PC-3 (cell line): Measurements from ENCODE around the gene C6orf52. TPM values are rescaled to one million over a fixed set of nuclear protein-coding genes. Genes with fewer than 3 reads are reported as not detected.

Experiments used
- ATAC-seq: fragments of 200-7000 bp; cut with Tn5 transposase; 2 replicates; pipeline ENCODE4 v1.9.1; 2020; ENCODE audit warnings: mild to moderate bottlenecking, moderate library complexity
- BruUV-seq: library from RNA; stranded (reverse); fragments of 400-500 nt; replicated peaks from 2 replicates; lab custom pipeline; 2021; lab: Mats Ljungman, UMichigan
- CTCF ChIA-PET: fragments of 300-600 bp; sonication (Branson Sonifier 250); formaldehyde crosslinking; loops from one replicate; lab custom pipeline; 2022; ENCODE audit warnings: antibody characterized with exemption; lab: Charles Lee
- POLR2A ChIA-PET: fragments of 300-600 bp; sonication (Branson Sonifier 250); formaldehyde crosslinking; loops from one replicate; lab custom pipeline; 2022; ENCODE audit warnings: antibody characterized with exemption; ENCODE audit not compliant: unreplicated experiment; lab: Charles Lee
- DNase-seq: peaks from one replicate; pipeline ENCODE4 v3.0.0-alpha.2; 2015
- H2AFZ ChIP-seq: fragments of 300-600 bp; sonication (generic); 2 replicates; pipeline ENCODE4 v1.6.0; 2016; ENCODE audit warnings: antibody characterized with exemption, low read length
- H3F3A ChIP-seq: fragments of 300-600 bp; sonication (generic); one replicate; pipeline ENCODE4 v1.6.0; 2017; ENCODE audit warnings: antibody characterized with exemption, low read length, control low read depth, mild to moderate bottlenecking; ENCODE audit not compliant: unreplicated experiment
- H3K27ac ChIP-seq: fragments of 300-600 bp; sonication (generic); 2 replicates; pipeline ENCODE4 v1.5.1; 2016; ENCODE audit warnings: mild to moderate bottlenecking, low read length
- H3K27me3 ChIP-seq: fragments of 300-600 bp; sonication (generic); 2 replicates; pipeline ENCODE4 v1.6.1; 2016; ENCODE audit warnings: low read length, mixed read lengths
- H3K36me3 ChIP-seq: fragments of 300-600 bp; sonication (generic); 2 replicates; pipeline ENCODE4 v1.6.1; 2016; ENCODE audit warnings: low read depth, mixed run types, low read length, mixed read lengths
- H3K4me1 ChIP-seq: fragments of 300-600 bp; sonication (generic); 2 replicates; pipeline ENCODE4 v1.5.1; 2016; ENCODE audit warnings: low read length; ENCODE audit not compliant: insufficient read depth
- H3K4me2 ChIP-seq: fragments of 300-600 bp; sonication (generic); 2 replicates; pipeline ENCODE4 v1.6.0; 2016; ENCODE audit warnings: low read length
- H3K4me3 ChIP-seq: fragments of 300-600 bp; sonication (generic); 2 replicates; pipeline ENCODE4 v1.5.1; 2016; ENCODE audit warnings: mild to moderate bottlenecking, low read length, mixed read lengths
- H3K79me2 ChIP-seq: fragments of 300-600 bp; sonication (generic); 2 replicates; pipeline ENCODE4 v1.6.1; 2017; ENCODE audit warnings: low read length, mixed read lengths
- H3K9ac ChIP-seq: fragments of 300-600 bp; sonication (generic); 2 replicates; pipeline ENCODE4 v1.6.0; 2016; ENCODE audit warnings: mild to moderate bottlenecking, low read length
- H3K9me2 ChIP-seq: fragments of 300-600 bp; sonication (generic); replicated peaks from 2 replicates; pipeline ENCODE4 v1.6.1; 2016; ENCODE audit warnings: mixed run types, low read length, mixed read lengths
- H3K9me3 ChIP-seq: fragments of 300-600 bp; sonication (generic); 2 replicates; pipeline ENCODE4 v1.6.1; 2016; ENCODE audit warnings: low read length, mixed read lengths
- H4K20me1 ChIP-seq: fragments of 300-600 bp; sonication (generic); 2 replicates; pipeline ENCODE4 v1.6.1; 2016; ENCODE audit warnings: low read length, mixed read lengths
- EZH2 ChIP-seq: fragments of 300-600 bp; sonication (generic); IDR thresholded peaks from one replicate; pipeline ENCODE4 v1.6.1; 2017; ENCODE audit warnings: antibody characterized with exemption, mild to moderate bottlenecking, low read length; ENCODE audit not compliant: unreplicated experiment
- EZH2phosphoT487 ChIP-seq: fragments of 300-600 bp; sonication (generic); IDR thresholded peaks from 2 replicates; pipeline ENCODE4 v1.6.1; 2018; ENCODE audit warnings: mild to moderate bottlenecking, antibody characterized with exemption, low read length, borderline replicate concordance
- intact Hi-C: fragments of 100-400 bp; cut with micrococcal nuclease; formaldehyde crosslinking; loops from 2 replicates; pipeline ENCODE4 v1.9.0; 2023
- total RNA-seq: library from RNA; depleted of rRNA; stranded (reverse); fragments of >200 nt; gene quantifications from 2 replicates; pipeline ENCODE4 v1.2.3, GENCODE V29; 2014
- TF ChIP-seq, protein P1 (sequence below): fragments of 300-600 bp; sonication (generic); conservative IDR thresholded peaks from 2 replicates; pipeline ENCODE4 v1.5.1; 2017; ENCODE audit warnings: antibody characterized with exemption, low read depth, mild to moderate bottlenecking, low read length

Gene C6orf52
- total RNA-seq, 1 experiment from 2014 or later = 0.80 TPM

DNA sequence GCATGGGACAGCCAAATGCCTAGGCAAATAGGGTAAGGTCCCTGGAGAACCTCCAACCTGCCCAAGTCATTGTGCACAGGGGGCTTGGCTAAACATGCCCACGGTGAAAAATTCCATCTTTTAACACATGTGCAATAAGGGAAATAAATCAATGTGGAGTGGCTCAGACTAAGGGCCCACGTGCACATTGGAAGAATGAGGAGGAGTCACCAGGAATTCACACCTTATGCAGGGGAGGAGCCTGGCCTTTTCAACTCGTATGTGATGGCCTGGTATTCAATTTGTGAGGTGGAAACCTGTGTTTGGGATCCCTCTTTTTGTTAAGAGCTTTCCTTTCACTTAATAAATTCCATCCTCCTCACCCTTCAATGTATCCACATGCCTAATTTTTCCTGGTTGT lies 12.6 kb downstream of the C6orf52 start:
- Histone ChIP-seq H3K4me2 (no peak overlapping the region), H3K4me3 (no peak overlapping the region), H3K36me3 (no peaks in the 10 kb centered on the region), H3K9ac (no peak overlapping the region), H4K20me1 (no peaks in the 10 kb centered on the region), H3K79me2 (no peaks in the 10 kb centered on the region), H3K27ac (no peak overlapping the region), H3K9me3 (no peaks in the 10 kb centered on the region), H3K9me2 (no peaks in the 10 kb centered on the region), H2AFZ (no peak overlapping the region), H3F3A (no peaks in the 10 kb centered on the region), H3K4me1 (no peaks in the 10 kb centered on the region), H3K27me3 (no peaks in the 10 kb centered on the region)
- no TSS peak for BruUV-seq
- POLR2A ChIA-PET = no interaction called here
- CTCF ChIA-PET = no interaction called here
- intact Hi-C loops = no loop called here
- TF ChIP-seq EZH2phosphoT487 = no peak
- TF ChIP-seq, protein P1, sequence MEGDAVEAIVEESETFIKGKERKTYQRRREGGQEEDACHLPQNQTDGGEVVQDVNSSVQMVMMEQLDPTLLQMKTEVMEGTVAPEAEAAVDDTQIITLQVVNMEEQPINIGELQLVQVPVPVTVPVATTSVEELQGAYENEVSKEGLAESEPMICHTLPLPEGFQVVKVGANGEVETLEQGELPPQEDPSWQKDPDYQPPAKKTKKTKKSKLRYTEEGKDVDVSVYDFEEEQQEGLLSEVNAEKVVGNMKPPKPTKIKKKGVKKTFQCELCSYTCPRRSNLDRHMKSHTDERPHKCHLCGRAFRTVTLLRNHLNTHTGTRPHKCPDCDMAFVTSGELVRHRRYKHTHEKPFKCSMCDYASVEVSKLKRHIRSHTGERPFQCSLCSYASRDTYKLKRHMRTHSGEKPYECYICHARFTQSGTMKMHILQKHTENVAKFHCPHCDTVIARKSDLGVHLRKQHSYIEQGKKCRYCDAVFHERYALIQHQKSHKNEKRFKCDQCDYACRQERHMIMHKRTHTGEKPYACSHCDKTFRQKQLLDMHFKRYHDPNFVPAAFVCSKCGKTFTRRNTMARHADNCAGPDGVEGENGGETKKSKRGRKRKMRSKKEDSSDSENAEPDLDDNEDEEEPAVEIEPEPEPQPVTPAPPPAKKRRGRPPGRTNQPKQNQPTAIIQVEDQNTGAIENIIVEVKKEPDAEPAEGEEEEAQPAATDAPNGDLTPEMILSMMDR = no peak
- TF ChIP-seq EZH2 = no peak
- ATAC-seq = no peak
- DNase-seq = no peak

DNA sequence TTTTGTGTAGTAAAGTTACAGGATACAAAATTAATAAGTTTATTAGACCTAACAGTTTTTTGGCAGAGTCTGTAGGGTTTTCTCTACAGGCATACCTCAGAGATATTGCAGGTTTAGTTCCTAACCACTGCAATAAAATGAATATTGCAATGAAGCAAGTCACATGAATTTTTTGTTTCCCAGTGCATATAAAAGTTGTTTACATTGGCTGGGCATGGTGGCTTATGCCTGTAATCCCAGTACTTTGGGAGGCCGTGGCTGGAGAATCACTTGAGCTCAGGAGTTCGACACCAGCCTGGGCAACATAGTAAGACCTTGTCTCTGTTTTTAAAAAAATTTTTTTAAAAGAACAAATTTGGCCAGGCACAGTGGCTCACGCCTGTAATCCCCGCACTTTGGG lies 16.0 kb downstream of the C6orf52 start:
- CTCF ChIA-PET = no interaction called here
- no peak for ATAC-seq

DNA sequence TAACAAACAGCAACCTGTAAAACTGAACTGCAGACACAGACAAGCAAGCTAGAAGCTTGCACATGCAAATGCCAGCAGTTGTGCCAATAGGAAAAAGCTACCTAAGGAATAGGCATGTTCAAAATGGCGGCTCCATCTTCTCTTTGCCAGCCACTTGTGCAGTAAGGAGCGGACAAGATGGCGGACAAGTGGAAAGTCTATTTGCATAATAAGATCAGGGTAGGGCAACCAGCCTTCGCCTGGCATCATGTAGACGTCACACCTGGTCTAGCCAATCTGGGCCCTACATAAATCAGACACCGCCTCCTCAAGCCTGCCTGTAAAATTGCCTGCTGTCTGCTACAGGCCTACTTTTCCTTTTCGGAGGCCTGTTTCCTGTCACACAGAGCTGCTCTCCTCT lies 18.0 kb downstream of the C6orf52 start:
- H2AFZ ChIP-seq = no peak overlapping the region
- no peaks in the 10 kb centered on the region for H4K20me1 ChIP-seq
- no peak overlapping the region for H3K9ac ChIP-seq
- CTCF ChIA-PET = no interaction called here
- H3K9me2 ChIP-seq = no peaks in the 10 kb centered on the region
- TF ChIP-seq EZH2phosphoT487 (no peak), EZH2 (no peak)
- TF ChIP-seq, protein P1 = no peak
- H3K4me1 ChIP-seq = no peaks in the 10 kb centered on the region
- ATAC-seq (no peak), DNase-seq (no peak)
- H3K27me3 ChIP-seq = no peaks in the 10 kb centered on the region
- BruUV-seq = no TSS peak
- intact Hi-C loops = no loop called here
- H3K27ac ChIP-seq = no peak overlapping the region
- H3K79me2 ChIP-seq = no peaks in the 10 kb centered on the region
- POLR2A ChIA-PET = no interaction called here
- H3K4me2 ChIP-seq = no peak overlapping the region
- H3K36me3 ChIP-seq = no peaks in the 10 kb centered on the region
- no peak overlapping the region for H3K4me3 ChIP-seq
- H3K9me3 ChIP-seq = no peaks in the 10 kb centered on the region
- H3F3A ChIP-seq = no peaks in the 10 kb centered on the region

More for the DNA sequence above, 16.0 kb downstream of the C6orf52 start:
- Histone ChIP-seq H3K4me1 (no peaks in the 10 kb centered on the region), H3K9ac (no peak overlapping the region), H3K9me2 (no peaks in the 10 kb centered on the region), H3K4me2 (no peak overlapping the region), H3F3A (no peaks in the 10 kb centered on the region), H2AFZ (no peak overlapping the region), H4K20me1 (no peaks in the 10 kb centered on the region), H3K27ac (no peak overlapping the region), H3K36me3 (no peaks in the 10 kb centered on the region), H3K27me3 (no peaks in the 10 kb centered on the region), H3K9me3 (no peaks in the 10 kb centered on the region), H3K79me2 (no peaks in the 10 kb centered on the region), H3K4me3 (no peak overlapping the region)
- DNase-seq = no peak
- intact Hi-C loops = no loop called here
- TF ChIP-seq EZH2phosphoT487 (no peak), EZH2 (no peak)
- TF ChIP-seq, protein P1 = no peak
- BruUV-seq = no TSS peak
- POLR2A ChIA-PET = no interaction called here
